ENCODE measurements around the gene ANO6. TPM values are rescaled to one million over a fixed set of nuclear protein-coding genes. Genes with fewer than 3 reads are reported as not detected.

The ANO6 gene
- total RNA-seq, 1 experiment from 2014 or later = 18.1 TPM

DNA sequence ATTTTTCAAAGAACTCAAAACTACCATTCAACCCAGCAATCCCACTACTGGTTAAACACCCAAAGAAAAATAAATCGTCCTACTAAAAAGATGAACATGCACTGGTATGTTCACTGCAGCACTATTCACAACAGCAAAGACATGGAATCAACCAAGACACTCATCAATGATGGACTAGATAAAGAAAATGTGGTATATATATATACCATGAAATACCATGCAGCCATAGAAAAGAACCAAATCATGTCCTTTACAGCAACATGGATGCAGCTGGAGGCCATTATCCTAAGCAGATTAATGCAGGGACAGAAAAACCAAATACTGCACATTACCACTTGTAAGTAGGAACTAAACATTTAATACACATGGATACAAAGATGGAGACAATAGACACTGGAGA lies 3.8 kb upstream of the ANO6 start:
- ChIA-PET POLR2A (ENCODE audit: unreplicated experiment) (no interaction called here), CTCF (no interaction called here)
- ATAC-seq (no peak), DNase-seq (no peak)
- Histone ChIP-seq H3K27me3 (ENCODE audit: low read length) (no peaks in the 10 kb centered on the region), H3K9me2 (replicated peaks; ENCODE audit: low read length) (no peaks in the 10 kb centered on the region), H3K9ac (ENCODE audit: low read length) (no peak overlapping the region), H3K79me2 (ENCODE audit: low read length) (peaks cover 19% of the 10 kb centered on the region), H3K4me2 (ENCODE audit: low read length) (no peak overlapping the region), H3K36me3 (ENCODE audit: low read depth, low read length) (no peaks in the 10 kb centered on the region), H3K9me3 (ENCODE audit: low read length) (no peaks in the 10 kb centered on the region), H3K4me1 (ENCODE audit: insufficient read depth, low read length) (0 out of 2 replicates have a peak, but pooled peaks cover 13% of the 10 kb centered on the region), H3K4me3 (ENCODE audit: low read length) (no peak overlapping the region), H2AFZ (ENCODE audit: low read length) (no peak overlapping the region), H3F3A (ENCODE audit: low read length, unreplicated experiment) (no peaks in the 10 kb centered on the region), H4K20me1 (ENCODE audit: low read length) (no peaks in the 10 kb centered on the region), H3K27ac (ENCODE audit: low read length) (no peak overlapping the region)
- no peak for TF ChIP-seq EZH2 (IDR thresholded peaks at IDR 0.05; ENCODE audit: low read length, unreplicated experiment)
- no peak for TF ChIP-seq EZH2phosphoT487 (IDR thresholded peaks at IDR 0.05; ENCODE audit: borderline replicate concordance, low read length)
- TF ChIP-seq, protein P1, sequence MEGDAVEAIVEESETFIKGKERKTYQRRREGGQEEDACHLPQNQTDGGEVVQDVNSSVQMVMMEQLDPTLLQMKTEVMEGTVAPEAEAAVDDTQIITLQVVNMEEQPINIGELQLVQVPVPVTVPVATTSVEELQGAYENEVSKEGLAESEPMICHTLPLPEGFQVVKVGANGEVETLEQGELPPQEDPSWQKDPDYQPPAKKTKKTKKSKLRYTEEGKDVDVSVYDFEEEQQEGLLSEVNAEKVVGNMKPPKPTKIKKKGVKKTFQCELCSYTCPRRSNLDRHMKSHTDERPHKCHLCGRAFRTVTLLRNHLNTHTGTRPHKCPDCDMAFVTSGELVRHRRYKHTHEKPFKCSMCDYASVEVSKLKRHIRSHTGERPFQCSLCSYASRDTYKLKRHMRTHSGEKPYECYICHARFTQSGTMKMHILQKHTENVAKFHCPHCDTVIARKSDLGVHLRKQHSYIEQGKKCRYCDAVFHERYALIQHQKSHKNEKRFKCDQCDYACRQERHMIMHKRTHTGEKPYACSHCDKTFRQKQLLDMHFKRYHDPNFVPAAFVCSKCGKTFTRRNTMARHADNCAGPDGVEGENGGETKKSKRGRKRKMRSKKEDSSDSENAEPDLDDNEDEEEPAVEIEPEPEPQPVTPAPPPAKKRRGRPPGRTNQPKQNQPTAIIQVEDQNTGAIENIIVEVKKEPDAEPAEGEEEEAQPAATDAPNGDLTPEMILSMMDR (conservative IDR thresholded peaks at IDR 0.05; ENCODE audit: low read depth, low read length) = no peak
- intact Hi-C loops (cut with micrococcal nuclease) = no loop called here
- no TSS peak for BruUV-seq (replicated peaks)

DNA sequence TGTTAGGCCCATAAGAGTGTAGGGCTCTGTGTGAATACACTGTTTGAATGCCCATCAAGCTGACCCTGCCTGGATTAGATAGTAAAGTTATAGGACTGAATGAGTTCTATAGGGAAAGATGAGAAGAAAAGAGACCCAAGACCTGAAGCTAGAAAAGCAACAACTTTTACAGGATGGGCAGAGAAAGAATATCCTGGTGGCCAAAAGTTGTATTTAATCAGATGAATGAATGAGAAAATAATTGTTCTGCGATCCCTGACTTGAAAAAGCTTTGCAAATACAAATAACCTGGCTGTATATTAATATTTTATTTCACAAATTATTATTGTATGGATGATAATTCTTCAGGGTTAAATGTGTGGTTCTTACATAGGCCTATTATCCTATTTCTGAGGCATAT lies 2.8 kb upstream of the ANO6 start:
- Histone ChIP-seq H2AFZ (ENCODE audit: low read length) (no peak overlapping the region), H3K9me3 (ENCODE audit: low read length) (no peaks in the 10 kb centered on the region), H3K79me2 (ENCODE audit: low read length) (peaks cover 29% of the 10 kb centered on the region), H3K27me3 (ENCODE audit: low read length) (no peaks in the 10 kb centered on the region), H3F3A (ENCODE audit: low read length, unreplicated experiment) (no peaks in the 10 kb centered on the region), H3K4me1 (ENCODE audit: insufficient read depth, low read length) (peaks cover 17% of the 10 kb centered on the region; the same call in 1 of the 2 replicates), H3K9ac (ENCODE audit: low read length) (no peak overlapping the region), H3K4me3 (ENCODE audit: low read length) (no peak overlapping the region), H3K4me2 (ENCODE audit: low read length) (no peak overlapping the region), H3K9me2 (replicated peaks; ENCODE audit: low read length) (no peaks in the 10 kb centered on the region), H3K27ac (ENCODE audit: low read length) (no peak overlapping the region), H3K36me3 (ENCODE audit: low read depth, low read length) (no peaks in the 10 kb centered on the region), H4K20me1 (ENCODE audit: low read length) (0 out of 2 replicates have a peak, but pooled peaks cover 3% of the 10 kb centered on the region)
- TF ChIP-seq, protein P1 (conservative IDR thresholded peaks at IDR 0.05; ENCODE audit: low read depth, low read length) = no peak
- TF ChIP-seq EZH2phosphoT487 (IDR thresholded peaks at IDR 0.05; ENCODE audit: borderline replicate concordance, low read length) (no peak), EZH2 (IDR thresholded peaks at IDR 0.05; ENCODE audit: low read length, unreplicated experiment) (no peak)
- intact Hi-C loops (cut with micrococcal nuclease) = no loop called here
- ATAC-seq (no peak), DNase-seq (no peak)
- ChIA-PET POLR2A (ENCODE audit: unreplicated experiment) (no interaction called here), CTCF (interaction anchor here (0.6 kb wide), 1 partner anchor 39 kb away, joined by 3 read pairs; no protein-coding TSS in a partner anchor)
- no TSS peak for BruUV-seq (replicated peaks)

DNA sequence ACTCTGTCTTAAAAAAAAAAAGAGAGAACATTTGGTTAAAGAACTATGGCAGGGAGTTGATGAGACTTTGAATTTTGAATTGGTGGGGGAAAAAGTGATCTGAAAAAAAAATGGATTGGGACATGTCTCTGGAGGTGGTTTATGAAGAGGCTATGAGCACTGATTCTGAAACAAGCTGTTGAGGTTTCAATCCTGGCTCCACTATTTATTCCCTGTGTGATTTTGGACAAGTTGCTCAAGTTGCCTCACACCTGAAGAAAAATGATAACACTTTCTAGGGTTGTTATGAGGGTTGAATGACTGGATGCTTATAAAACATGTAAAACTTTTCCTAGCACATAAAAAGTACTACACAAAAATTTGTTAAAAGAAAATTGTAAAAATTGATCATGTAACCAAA lies 1.8 kb upstream of the ANO6 start:
- H3K4me2 ChIP-seq (ENCODE audit: low read length) = peak overlapping the region; percentile 93; the same call in 1 of the 2 replicates
- H3F3A ChIP-seq (ENCODE audit: low read length, unreplicated experiment) = no peaks in the 10 kb centered on the region
- no peak for DNase-seq
- no peak overlapping the region for H3K4me3 ChIP-seq (ENCODE audit: low read length)
- H3K4me1 ChIP-seq (ENCODE audit: insufficient read depth, low read length) = peaks cover 22% of the 10 kb centered on the region; the same call in 1 of the 2 replicates
- 0 out of 2 replicates have a peak, but pooled peaks cover 4% of the 10 kb centered on the region for H4K20me1 ChIP-seq (ENCODE audit: low read length)
- no peaks in the 10 kb centered on the region for H3K9me3 ChIP-seq (ENCODE audit: low read length)
- ChIA-PET POLR2A (ENCODE audit: unreplicated experiment) (no interaction called here), CTCF (interaction anchor here (0.6 kb wide), 1 partner anchor 339 kb away, joined by 3 read pairs; no protein-coding TSS in a partner anchor)
- no peak for ATAC-seq
- no peak for TF ChIP-seq EZH2 (IDR thresholded peaks at IDR 0.05; ENCODE audit: low read length, unreplicated experiment)
- no peak for TF ChIP-seq EZH2phosphoT487 (IDR thresholded peaks at IDR 0.05; ENCODE audit: borderline replicate concordance, low read length)
- TF ChIP-seq, protein P1 (conservative IDR thresholded peaks at IDR 0.05; ENCODE audit: low read depth, low read length) = no peak
- intact Hi-C loops (cut with micrococcal nuclease) = loop anchor here (2.0 kb wide), 1 partner anchor 41 kb away; no protein-coding TSS in a partner anchor
- H3K9ac ChIP-seq (ENCODE audit: low read length) = no peak overlapping the region
- no peaks in the 10 kb centered on the region for H3K27me3 ChIP-seq (ENCODE audit: low read length)
- H3K27ac ChIP-seq (ENCODE audit: low read length) = no peak overlapping the region
- no TSS peak for BruUV-seq (replicated peaks)
- H2AFZ ChIP-seq (ENCODE audit: low read length) = no peak overlapping the region
- peaks cover 39% of the 10 kb centered on the region for H3K79me2 ChIP-seq (ENCODE audit: low read length)
- H3K36me3 ChIP-seq (ENCODE audit: low read depth, low read length) = no peaks in the 10 kb centered on the region
- no peaks in the 10 kb centered on the region for H3K9me2 ChIP-seq (replicated peaks; ENCODE audit: low read length)

All from PC-3 (cell line).